ENCODE measurements around the gene ERVK3-1. TPM values are rescaled to one million over a fixed set of nuclear protein-coding genes. Genes with fewer than 3 reads are reported as not detected.

The ERVK3-1 gene
- 34.7 and 40.5 TPM in 2 replicates for total RNA-seq

GRCh38 chr19:58305065-58305931 lies at the start of gene ERVK3-1:
Gene ERVK3-1, plus strand, starts transcription at chr19:58305377. Its CDS starts 6,792 bp downstream, at chr19:58312169.

GRCh38 chr19:58278541-58279041 lies 26.6 kb upstream of the ERVK3-1 start, which contains the start of gene ZNF8:
Gene ZNF8, plus strand, starts transcription at chr19:58278955. Its CDS starts 127 bp downstream, at chr19:58279082.

GRCh38 chr19:58326914-58327726 lies 21.9 kb downstream of the ERVK3-1 start, which contains the start of gene ZSCAN22:
Gene ZSCAN22, plus strand, starts transcription at chr19:58326994. Its CDS starts 7,809 bp downstream, at chr19:58334803.

GRCh38 chr19:58352760-58353671 lies 47.8 kb downstream of the ERVK3-1 start, which contains the start of gene A1BG:
Gene A1BG, minus strand, starts transcription at chr19:58353492. Its CDS starts 55 bp downstream, at chr19:58353437.

GRCh38 chr19:58362272-58362994 lies 57.3 kb downstream of the ERVK3-1 start, which contains the start of gene ZNF497:
Gene ZNF497, minus strand, starts transcription at chr19:58362751. Its CDS starts 5,116 bp downstream, at chr19:58357635.

Other genes starting within 250 kb of the ERVK3-1 start
- 3.3 and 3.4 TPM in 2 replicates for gene ZNF135, start 246.1 kb upstream of the ERVK3-1 start, total RNA-seq
- 34.6 and 41.3 TPM in 2 replicates for gene ZSCAN18, start 207.1 kb upstream of the ERVK3-1 start, total RNA-seq
- gene ZNF329, start 154.6 kb upstream of the ERVK3-1 start, total RNA-seq = 9.1 and 10.0 TPM in 2 replicates
- gene ZNF274, start 122.3 kb upstream of the ERVK3-1 start, total RNA-seq = 14.6 and 18.6 TPM in 2 replicates
- 21.0 and 23.2 TPM in 2 replicates for gene ZNF544, start 76.5 kb upstream of the ERVK3-1 start, total RNA-seq
- gene ZNF8, start 26.4 kb upstream of the ERVK3-1 start, total RNA-seq = 4.3 and 6.6 TPM in 2 replicates
- 1.9 and 2.0 TPM in 2 replicates for gene ZSCAN22, start 21.6 kb downstream of the ERVK3-1 start, total RNA-seq
- gene A1BG, start 48.1 kb downstream of the ERVK3-1 start, total RNA-seq = 16.1 and 31.5 TPM in 2 replicates
- 0.17 and 0.47 TPM in 2 replicates for gene ZNF497, start 57.4 kb downstream of the ERVK3-1 start, total RNA-seq
- 3.3 and 7.1 TPM in 2 replicates for gene ZNF837, start 75.7 kb downstream of the ERVK3-1 start, total RNA-seq
- 2,866 and 3,935 TPM in 2 replicates for gene RPS5, start 81.9 kb downstream of the ERVK3-1 start, total RNA-seq
- gene RNF225, start 90.3 kb downstream of the ERVK3-1 start, total RNA-seq = 0.09 TPM in 1 of 2 replicates, not detected in the other
- 9.0 and 18.3 TPM in 2 replicates for gene ZNF584, start 103.3 kb downstream of the ERVK3-1 start, total RNA-seq
- 3.8 and 4.4 TPM in 2 replicates for gene ZNF132, start 134.8 kb downstream of the ERVK3-1 start, total RNA-seq
- gene ZNF324B, start 146.2 kb downstream of the ERVK3-1 start, total RNA-seq = 6.2 and 7.1 TPM in 2 replicates
- 9.4 and 10.4 TPM in 2 replicates for gene ZNF324, start 161.7 kb downstream of the ERVK3-1 start, total RNA-seq
- gene ZNF446, start 171.0 kb downstream of the ERVK3-1 start, total RNA-seq = 14.0 and 15.7 TPM in 2 replicates
- gene SLC27A5, start 206.6 kb downstream of the ERVK3-1 start, total RNA-seq = 2.8 and 3.0 TPM in 2 replicates
- gene ZBTB45, start 214.4 kb downstream of the ERVK3-1 start, total RNA-seq = 15.2 and 15.5 TPM in 2 replicates
- 231 and 262 TPM in 2 replicates for gene TRIM28, start 238.7 kb downstream of the ERVK3-1 start, total RNA-seq
- gene CHMP2A, start 249.7 kb downstream of the ERVK3-1 start, total RNA-seq = 106 and 140 TPM in 2 replicates